GM18858 (cell line): ENCODE data around the gene FEM1A.
"Not testable (repeated sequence)": the region's sequence is repeated elsewhere in the genome, so short reads cannot be mapped to it uniquely, and the experiment has no call there.

Experiments
- ATAC-seq: cut with Tn5 transposase; IDR thresholded peaks from one replicate; pipeline ENCODE4 v1.9.1; 2021; ENCODE audit not compliant: unreplicated experiment

Gene FEM1A

DNA sequence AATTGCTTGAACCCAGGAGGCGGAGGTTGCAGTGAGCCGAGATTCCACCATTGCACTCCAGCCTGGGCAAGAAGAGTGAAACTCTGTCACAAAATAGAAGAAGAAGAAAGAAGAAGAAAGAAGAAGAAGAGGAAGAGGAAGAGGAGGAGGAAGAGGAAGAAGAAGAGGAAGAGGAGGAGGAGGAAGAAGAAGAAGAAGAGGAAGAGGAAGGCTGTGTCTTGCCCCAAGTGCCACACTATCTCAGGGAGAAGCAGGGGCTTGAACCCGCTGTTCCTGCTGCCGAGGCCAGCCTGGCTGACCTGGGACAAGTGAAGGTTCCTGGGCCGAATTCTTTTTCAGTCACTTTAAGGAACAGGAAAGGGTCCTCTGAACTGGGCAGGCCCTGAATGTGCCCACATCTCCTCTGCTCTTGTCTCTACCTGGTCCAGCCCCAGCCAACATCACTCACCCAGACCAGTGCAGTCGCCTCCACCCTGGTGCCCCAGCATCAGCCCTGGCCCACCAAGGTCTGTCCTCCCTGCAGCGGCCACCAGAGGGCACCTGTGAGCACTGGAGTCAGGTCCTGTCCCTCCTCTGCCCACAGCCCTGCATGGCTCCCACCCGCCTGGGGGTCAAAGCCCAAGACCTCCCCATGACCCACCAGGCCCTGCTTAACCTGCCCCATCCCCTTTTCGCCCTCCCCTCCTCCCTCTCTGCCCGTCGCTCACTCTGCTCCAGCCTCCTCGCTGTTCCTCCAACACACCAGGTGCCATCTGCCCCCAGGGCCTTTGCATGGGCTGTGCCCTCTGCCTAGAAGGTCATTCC, 20.0 kb downstream of the FEM1A start:
- ATAC-seq, result no peak

DNA sequence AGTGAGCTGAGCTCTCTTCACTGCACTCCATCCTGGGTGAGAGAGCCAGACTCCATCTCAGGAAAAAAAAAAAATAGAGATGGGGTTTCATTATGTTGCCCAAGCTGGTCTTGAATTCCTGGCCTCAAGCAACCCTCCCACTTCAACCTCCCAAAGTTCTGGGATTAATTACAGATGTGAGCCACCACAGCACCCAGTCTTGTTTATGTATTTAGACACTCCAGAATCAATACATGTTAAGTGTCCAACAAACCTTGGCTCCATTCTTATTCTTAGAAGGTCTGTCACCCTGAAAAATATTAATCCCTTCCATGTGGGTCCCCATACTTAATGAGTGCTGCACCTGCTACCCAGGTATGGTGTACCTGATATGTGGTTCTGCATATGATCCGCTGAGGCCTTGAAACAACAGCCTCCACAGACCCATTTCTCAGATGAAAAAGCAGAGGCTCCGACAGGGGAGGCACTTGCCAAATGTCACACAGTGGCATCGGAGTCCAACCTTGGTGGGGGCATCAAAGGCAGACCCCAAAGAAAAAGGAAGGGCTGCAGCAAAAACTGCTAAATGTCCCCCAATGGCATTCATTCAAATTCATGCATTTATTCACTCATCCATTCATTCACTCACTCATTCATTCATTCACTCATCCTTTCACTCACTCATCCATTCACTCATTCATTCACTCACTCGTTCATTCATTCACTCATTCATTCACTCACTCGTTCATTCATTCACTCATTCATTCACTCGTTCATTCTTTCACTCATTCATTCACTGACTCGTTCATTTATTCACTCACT, 23.3 kb downstream of the FEM1A start:
- no peak for ATAC-seq

DNA sequence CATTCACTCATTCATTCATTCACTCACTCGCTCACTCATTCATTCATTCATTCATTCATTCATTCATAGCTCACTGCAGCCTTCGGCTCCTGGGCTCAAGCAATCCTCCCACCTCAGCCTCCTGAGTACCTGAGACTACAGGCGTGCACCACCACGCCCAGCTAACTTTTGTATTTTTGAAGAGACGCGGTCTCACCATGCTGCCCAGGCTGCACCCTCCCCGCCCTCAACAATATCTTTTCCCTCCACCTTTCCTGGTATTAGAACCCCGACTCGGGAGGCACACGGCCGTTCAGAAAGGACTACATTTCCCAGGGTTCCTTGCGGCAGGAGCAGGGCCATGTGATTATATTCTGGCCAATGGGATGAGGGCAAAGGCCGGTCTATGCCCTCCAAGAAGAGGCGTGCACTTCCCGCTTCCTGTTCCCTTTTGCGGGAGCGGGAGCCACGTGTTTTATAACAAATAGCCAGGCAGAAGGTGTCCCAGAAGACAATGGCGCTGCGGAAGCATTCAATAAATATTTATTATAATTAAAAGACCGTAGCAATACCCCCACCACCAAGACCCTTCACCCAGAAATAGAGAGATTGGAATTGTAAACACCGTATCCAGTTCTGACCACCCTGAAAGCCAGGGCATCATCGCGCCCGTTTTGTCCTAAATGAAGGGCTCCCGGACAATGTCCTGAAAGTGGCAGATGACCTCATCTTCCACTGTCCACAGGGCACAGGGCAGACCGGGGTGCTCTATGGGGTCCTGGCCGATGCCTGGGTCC, 24.1 kb downstream of the FEM1A start:
- no peak for ATAC-seq

DNA sequence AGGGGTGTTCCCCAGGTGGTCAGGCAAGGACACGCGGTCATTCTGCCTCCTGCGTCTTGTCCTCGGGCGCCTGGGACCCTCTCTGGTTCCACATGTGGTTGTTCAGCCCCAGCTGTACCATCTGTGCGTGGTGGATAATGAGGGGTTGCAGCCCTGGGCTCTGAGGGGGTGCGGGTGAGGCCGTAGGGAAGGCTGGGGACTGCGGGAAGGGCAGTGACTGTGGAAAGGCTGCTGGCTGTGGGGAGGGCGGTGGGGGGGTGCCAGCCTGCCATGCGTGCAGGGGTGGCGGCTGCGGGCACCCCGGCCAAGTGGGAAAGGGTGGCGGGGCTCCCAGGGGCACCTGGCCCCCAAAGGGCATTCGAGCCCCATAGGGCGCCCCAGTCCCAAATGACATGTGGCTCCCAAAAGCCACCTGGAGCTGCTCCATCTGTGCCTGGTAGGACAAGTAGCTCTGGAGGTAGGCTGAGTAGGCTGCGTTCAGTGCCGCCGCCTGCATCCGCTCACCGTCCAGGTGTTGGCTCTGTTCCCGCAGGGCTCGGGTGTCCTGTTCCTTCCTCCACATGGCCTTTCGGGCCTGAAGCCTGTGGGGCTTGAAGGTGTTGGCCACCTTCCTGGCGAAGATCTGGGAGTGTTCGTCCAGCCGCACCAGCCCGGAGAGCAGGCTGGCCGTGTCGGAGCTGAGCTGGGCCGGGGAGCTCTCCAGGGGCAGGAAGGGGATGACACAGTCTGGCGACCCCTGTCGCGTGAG, 24.8 kb downstream of the FEM1A start:
- ATAC-seq, result no peak

DNA sequence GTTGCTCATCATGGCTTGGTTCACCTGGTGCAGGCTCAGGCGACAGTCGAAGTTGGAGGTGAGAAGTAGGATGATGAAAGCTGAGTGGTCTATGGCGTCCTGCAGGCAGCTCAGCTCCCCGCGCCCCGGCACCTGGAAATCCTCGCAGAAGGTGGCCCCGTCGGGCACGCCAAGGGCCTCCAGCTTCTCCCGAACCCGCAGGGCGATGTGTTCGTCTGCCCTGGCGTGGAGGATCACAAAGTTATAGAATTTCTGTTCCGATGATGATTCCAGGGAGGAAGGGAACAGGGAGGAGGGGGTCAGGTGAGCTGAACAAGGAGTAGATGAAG, 25.4 kb downstream of the FEM1A start:
- no peak for ATAC-seq

DNA sequence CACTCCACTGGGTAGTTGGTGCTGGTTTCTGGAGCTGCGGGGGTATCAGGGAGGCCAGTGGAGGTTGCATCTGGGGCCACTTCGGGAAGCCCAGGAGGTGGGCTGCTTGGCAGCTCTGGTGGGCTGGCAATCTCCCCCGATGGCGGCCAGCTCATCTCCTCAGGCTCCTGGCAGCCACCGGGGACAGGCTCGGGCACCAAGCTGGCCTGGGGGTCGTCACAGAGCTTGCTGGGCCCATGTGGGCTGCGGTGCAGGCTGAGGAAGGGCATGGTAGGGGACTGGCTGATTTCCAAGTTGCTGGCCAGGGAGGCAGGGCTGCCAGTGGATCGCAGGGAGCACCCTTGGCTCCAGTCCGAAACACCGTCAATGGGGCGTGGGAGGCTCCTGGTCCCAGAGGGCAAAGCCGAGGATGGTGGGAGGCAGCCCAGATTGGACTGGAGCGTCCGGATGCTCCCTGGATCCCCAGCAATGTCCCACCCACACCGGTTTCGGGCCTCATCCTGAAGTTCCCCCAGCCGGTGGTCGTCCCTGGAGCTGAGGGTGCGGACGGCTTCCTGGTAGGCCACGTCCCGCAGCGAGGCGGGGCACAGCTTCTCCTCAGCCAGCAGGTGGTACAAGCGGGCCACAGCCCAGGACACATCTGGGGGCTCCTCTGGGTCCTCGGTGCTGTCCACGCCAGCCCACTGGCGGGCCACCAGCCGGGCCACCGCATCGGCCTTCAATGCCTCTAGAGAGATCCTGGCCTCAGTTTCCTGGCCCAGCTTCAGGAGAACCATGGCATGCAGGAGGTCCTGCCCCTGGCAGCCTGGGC, 26.1 kb downstream of the FEM1A start:
- ATAC-seq, result no peak

DNA sequence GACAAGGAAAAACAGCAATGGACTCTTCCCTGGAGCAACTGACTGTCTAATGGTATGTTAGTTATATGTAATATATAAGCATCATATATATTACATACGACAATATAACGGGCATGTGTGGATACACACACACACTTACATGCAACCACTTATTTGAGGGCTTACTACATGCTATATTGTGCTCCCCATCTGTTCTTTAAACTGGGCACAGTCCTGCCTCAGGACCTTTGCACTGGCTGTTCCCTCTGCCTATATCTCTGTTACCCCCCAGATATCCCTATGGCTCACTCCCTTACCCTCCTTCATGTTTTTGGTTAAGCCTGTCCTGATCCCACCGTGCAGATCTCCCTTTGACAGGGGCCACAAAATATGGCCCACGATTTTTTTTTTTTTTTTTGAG, 29.7 kb downstream of the FEM1A start:
- ATAC-seq, result no peak

DNA sequence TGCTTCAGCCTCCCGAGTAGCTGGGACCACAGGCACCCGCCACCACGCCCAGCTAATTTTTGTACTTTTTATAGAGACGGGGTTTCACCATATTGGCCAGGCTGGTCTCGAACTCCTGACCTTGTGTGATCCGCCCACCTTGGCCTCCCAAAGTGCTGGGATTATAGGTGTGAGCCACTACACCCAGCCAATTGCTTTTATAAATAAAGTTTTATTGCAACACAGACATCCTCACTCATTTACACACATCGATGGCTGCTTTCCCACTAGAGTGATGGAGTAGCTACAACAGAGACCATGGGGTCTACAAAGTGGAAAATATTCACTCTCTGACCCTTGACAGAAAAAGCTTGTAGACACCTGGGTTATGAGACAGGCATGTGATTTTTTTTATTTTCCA, 30.8 kb downstream of the FEM1A start:
- not testable (repeated sequence) for ATAC-seq

DNA sequence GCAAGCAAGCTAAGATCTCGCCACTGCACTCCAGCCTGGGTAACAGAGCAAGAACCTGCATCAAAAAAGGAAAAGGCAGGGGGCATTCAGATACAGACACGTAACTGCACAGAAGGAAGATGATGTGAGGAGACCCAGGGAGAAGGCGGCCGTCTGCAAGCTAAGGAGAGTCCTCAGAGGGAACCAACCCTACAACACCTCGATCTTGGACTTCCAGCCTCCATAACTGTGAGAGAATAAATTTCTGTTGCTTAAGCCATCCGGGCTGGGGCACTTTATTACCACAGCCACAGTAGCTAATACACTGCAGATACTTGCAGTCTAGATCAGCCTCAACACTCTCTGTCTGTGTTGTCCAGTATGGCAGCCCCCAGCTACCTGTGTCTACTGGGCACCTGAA, 32.0 kb downstream of the FEM1A start:
- ATAC-seq, result no peak

DNA sequence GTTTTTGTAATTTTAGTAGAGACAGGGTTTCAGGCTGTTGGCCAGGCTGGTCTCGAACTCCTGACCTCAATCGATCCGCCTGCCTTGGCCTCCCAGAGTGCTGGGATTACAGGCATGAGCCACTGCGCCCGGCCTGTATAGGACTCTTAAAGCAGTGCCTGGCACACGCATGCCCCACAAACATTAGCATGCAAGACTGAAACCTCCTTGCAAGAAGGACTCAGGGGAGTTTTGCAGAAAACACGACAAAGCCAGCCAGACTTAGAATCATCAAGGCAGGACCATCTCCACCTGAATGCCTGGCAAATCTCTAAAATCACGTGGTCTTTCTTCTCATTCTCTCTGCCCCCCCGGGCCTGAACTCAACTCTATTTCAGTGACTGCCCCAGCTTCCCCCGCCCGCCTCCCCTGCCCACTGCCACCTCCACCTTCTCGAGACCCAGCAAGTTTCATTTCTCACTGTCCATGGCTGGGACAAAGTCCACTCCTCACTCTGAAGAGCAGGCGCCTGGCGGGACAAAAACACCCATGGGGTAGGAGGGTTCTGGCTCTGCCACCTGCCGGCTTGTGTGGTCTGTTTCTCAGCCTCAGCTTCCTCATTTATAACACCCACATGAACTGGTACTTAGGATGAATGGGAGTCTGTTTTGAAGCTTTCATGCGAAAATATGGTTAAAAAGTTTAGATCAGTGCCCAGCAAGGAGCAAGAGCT, 37.6 kb downstream of the FEM1A start:
- ATAC-seq, result no peak

DNA sequence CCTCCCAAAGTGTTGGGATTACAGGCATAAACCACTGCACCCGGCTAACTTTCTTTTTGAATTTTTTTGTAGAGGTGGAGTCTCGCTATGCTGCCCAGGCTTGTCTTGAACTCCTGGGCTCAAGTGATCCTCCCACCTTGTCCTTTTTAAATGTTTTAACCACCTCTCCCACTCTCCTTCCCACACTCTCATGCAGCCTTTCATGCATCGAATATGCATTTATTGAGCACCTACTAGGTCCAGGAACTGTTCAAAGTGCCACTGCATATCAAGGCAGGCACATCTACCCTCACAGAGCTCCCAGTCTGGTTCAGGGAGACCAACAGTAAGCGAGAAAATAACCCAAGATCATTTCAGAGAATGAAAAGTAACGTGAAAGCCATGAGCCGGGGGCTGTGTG, 38.8 kb downstream of the FEM1A start:
- ATAC-seq, result no peak

DNA sequence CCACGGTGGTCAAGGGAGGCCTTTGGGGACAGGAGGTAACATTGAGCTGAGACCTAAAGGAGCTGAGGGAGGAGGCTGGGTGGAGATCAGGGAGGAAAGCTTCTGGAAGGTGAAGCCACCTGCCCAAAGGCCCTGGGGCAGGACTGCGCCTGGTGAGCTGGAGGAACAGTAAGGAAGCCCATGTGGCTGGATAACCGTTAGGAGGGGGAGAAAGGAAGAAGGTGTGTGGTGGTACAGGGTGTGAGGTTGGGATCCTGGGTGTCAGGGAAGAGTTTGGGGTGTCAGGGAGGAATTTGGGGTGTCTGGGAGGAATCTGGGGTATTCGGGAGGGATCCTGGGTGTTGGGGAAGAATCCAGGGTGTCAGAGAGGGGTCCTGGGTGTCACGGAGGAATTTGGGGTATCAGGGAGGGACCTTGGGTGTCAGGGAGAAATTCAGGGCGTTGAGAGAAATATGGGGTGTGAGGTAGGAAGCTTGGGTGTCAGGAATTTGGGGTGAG, 39.3 kb downstream of the FEM1A start:
- ATAC-seq, result no peak

DNA sequence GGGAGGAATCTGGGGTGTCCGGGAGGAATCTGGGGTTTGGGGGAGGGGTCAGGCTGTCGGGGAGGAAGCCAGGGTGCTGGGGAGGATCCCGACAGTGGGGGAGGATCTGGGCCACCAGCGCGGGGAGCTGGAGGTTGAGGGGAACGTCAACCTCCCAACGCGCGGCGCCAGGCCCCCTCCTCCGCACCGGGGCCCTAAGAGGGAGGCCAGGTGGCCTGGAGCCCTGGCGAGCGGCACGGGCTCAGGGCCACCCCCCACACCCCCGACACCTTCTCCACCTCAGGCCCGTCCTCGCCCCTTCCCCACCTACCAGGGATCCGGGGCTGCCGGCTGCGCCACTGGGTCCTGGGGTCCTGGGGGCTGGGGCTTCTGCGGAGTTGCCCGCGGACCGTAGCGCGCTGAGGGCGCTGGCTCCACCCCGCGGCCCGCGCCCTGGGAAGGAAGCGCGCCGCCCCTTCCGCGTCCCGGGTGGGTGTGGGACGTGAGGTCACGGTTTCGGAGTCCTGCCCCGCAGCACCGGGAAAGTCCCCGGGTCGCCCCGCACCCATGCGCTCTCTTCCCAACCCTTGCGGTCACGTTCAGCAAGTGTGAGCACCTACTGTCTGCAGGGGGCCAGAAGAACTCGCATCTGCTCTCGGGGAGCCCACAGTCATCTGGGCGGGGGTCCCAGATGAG, 39.9 kb downstream of the FEM1A start, which contains the start of gene TICAM1:
Gene TICAM1 (minus strand): TSS at position 409 of the 675 bp plus-strand sequence. CDS start 13,335 bp downstream, outside the sequence.
- no peak for ATAC-seq

DNA sequence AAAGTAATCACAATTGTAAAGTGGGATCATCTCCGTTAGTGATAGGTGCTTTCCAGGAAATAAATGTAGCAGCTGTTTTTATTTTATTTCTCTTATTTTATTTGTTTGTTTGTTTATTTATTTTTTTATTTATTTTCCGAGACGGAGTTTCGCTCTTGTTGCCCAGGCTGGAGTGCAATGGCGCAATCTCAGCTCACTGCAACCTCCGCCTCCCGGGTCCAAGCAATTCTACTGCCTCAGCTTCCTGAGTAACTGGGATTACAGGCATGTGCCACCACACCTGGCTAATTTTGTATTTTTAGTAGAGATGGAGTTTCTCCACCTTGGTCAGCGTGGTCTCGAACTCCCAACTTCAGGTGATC, 40.4 kb downstream of the FEM1A start:
- ATAC-seq, result not testable (repeated sequence)

DNA sequence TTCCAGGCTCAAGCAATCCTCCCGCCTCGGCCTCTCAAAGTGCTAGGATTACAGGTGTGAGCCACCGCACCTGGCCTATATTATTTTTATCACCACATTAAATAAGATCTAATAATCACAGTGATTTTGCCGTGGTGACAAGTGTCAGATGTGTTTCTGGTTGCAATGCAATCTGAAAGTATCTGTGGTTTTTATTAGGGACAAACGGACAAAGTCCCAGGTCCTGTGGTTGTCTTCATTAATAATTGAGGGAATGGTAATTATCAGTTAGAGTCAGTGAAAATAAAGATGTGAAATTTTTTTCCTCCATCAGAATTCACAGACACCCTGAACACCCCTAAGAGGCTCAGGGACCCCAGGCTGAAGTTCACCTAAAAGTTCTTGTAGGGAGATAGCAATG, 41.2 kb downstream of the FEM1A start:
- ATAC-seq, result no peak

DNA sequence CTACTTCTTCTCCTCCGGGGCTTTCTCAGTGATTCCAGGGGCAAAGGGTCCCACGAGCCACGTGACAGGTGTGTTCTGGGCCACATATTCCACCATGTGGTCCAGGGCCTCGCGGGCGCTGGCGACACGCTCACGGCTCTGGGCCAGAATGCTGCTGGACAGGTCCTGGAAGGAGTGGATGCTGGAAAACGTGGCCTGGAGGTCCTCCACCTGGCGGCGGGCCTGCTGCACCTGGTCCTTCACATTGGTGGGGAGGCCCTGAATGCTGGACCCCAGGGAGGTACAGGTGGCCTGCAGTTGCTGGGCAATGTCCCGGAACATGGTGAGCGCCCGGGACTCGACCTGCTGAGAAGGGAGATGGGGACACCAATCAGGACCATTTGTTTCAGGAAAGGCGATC, 47.7 kb downstream of the FEM1A start:
- ATAC-seq, result no peak

DNA sequence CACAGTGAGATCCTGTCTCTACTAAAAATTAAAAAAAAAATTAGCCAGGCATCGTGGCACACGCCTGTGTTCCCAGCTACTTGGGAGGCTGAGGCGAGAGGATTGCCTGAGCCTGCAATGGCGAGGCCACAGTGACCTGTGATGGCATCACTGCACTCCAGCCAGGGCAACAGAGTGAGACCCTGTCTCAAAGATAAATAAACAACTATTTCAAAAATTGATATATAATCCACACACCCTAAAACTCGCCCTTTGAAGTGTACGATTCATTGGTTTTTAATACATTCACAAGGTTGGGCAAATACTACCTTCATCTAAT, 52.1 kb downstream of the FEM1A start:
- ATAC-seq, result no peak

DNA sequence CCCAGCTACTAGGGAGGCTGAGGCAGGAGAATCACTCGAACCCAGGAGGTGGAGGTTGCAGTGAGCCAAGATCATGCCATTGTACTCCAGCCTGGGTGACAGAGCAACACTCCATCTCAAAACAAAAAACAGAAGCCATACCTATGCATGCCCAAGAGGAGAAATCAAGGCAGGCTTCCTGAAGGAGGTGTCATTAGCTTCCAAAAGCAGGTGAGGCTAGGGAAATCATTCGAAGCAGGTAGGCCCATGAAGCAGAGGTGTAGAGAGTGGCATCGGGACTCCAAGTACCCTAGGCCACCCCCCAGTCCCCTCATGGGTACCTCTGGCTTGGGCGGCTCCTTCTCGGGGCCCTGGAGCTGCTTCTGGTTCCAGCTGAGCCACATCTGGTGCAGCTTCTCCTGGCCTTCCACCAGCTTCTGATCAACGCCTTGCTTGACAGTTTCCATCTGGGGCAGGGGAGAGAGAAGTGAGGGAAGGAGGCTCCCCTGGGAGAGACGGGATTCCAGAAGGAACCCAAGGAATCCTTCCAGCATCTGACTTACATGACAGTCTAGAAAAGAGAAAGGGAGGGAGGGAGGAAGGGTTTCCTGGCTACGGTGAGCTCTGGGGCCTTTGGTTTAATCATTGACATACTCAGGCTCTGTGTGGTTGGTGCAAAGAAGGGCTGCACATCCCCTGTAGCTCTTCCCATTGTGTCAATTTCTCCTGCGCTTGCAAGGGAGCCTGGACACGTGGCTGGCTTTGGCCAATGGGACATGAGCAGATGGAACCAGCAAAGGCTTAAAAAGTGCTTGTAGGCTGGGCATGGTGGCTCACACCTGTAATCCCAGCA, 53.0 kb downstream of the FEM1A start:
- ATAC-seq, result no peak
